NOMO-1 treated with DMSO at 0.1 percent for 48 hours (cell line): ENCODE results near the gene NDOR1.
A peak's percentile ranks its signal among the peaks of the same experiment; 100 is the strongest.

Experiments
- DNase-seq: peaks from one replicate; lab custom pipeline; 2025; ENCODE audit not compliant: unreplicated experiment; lab: John Stamatoyannopoulos, UW

The NDOR1 gene

DNA sequence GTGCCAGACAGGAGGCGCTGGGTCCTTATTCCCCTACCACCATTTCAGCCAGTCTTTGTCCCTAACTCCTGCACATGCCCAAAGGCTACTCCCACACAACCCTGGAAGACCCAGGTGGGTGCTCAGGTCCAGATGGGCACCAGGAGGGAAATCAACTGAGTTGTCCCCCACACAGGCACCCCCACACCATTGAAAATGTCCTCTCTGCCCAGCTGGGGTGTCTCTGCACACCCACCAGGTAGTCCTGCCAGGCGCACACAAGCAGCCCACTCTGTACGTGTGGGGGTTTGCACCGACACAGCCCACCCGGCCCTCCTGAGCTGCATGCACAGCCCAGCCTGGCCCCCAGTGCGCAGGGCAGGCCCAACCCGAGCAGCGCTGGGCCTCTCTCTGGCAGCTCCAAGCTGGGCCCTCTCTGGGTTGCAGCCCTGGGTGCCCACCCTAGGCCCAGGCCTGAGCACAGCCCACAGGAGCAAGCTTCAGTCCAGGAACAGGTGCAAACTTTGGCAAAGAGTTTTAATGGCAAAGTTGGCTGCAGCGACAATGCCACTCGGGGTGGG, 14.3 kb downstream of the NDOR1 start:
- no peak for DNase-seq

DNA sequence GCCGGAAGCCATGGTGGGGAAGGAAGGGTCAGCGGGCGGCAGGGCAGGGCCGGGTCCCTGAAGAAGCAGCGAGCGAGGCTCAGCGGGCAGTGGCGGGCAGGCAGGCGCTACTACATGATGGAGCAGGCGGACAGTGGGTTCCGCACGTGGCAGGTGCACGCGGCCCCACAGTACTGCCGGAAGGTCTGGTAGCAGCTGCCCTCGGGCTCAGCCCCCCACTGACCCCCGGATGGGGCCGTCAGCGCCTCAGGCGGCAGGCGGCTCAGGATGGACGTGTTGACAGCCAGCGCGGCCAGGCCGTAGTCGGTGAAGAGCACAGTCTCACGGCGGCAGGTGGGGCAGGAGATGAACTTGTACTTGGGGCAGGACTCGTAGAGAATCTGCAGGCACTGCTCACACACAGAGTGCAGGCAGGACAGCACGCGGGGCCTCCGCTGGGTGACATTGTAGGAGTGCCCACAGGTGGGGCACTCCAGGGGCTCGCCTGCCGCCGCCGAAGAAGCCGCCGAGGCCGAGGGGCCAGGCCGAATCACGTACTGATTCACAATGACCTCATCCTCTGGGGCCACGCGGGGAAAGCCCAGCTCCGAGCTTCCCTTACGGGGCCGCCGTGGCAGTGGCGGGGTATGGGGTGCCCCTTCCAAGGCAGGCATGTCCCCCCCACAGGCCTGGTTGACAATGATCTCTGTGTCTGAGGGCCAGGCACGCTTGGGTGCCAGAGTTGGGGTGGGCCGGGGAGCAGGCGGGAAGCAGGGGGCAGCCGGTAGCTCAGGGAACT, 15.0 kb downstream of the NDOR1 start:
- DNase-seq: no peak

DNA sequence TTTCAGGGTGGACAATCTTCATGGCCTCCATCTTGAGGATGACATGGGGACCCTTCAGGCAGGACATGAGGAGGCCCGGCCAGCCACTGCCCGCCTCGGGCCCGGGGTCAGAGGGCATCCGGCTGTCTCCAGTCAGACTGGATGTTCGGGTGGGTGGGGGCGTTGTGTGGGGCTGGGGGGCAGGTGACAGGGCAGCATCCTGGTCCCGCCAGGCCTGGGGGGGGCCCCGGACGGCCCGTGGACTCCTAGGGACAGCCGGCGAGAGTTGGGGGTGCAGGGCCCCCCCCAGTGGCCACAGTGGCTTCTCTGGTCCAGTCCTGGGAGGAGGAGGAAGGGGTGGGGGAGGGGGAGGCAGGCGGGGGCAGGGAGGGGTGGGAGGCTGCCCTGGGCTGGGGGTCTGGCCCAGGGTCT, 15.6 kb downstream of the NDOR1 start:
- no peak for DNase-seq

DNA sequence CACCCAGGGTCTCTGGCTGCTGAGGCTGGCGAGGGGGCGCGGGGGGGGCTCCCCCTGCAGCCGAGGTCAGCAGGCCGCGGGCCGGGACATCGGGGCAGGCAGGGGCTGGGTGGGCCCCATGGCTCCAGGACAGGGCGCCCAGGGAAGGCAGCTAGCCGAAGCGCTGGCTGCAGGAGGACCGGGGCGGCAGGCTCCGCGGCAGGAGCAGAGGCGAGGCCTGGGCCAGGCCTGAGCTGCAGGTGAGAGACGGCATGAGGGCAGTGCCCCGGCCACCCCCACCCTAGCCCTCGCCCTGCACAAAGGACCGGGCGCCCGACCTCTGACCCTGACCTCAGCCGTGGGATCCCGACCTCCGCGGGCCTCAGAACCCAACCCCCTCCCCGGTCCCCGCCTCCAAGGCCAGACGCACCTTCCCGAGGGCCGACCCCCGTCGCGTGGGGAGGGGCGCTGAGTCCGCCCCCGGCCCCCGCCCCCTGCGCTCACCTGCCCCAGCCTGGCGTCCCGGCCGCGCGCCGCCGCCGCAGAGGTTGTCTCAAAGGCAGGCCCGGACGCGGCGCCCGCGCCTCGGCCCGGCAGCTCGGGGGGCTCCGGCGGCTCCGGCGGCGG, 16.1 kb downstream of the NDOR1 start:
- no peak for DNase-seq

DNA sequence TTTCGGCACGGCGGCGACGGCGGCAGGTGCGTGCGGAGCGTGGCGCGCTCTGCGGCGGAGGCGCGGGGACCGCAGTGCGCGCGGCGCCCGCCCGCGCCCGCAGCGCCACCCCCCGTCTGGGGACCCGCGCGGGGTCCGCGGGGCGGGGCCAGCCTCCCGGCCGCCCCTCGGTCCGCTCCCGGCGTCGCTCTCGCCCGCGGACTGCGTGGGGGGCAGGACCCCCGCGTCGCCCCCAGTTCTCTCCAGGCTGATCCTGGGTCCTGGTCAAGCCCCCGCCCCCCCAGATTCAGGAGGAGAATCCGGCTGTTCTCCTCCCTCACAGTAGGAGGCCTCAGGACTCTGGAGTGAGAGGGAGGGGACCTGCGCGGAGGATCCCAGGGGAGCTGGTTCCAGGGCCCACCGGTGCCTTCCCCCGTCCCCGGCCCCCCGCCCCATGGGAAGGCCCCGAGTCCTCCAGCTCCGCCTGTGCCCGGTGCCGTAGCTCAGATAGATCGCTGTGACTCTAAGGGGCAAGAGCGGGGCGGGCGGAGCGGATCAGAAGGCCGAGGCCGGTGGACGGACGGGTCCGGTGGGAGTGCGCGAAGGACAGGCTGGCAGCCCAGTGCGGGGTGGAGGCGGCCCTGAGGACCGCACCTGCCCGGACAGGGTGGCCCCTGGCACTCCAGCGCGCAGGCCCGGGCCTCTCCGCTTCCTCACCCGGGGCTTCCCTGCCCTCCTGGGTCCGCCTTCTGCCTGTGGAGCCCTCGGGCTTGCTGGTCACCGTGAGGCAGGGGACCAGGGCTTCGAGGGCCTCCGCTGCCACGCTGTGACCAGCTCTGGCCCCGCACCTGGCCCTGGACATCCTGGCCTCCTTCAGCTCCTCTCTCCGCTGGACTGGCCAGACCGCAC, 16.9 kb downstream of the NDOR1 start, which contains the start of gene RNF208:
RNF208 (minus strand) TSS at position 51 of the 888 bp plus-strand sequence. CDS start 1,028 bp downstream, outside the sequence.
- DNase-seq: no peak

DNA sequence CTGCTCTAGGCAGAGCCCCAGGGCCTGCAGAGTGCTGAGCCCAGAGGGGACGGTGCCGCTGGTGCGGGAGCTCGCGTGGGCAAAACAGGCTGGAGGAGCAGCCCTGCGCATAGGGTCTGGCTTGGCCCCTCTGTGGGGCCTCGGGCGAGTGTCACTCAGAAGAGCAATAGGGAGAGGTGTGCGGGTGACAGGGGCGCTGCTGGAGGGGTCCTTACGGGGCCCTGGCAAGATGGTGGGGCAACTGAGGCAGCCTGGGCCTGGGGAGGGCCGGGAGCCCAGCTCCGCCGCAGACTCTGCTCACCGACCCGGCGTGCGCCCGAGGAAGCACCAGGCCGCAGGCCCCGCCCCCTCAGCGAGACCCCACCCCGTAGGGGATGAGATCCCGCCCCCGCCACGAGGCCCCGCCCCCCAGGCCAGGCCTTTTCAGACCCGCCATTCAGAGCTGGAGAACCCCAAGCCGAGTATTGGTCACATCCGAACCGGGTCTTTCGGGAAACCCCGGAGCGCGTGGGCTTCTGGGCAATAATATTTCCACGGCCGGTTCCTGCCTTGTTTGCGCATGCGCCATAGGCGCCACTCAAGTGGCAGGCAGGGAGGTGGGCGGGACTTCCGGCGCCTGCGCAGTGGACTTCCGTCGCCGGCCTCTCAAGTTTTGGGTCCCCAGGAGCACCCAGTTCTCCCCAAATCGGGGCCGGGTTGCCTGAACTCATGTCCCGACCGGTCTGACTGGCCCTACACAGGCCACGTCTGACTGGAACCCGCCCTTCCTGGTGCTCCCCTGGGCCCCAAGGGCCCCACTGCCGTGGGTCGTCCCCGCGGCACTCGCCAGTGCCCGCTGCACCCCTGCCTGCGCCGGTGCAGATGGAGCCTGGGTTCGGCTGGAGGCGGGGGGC, 17.8 kb downstream of the NDOR1 start:
- peak; percentile 99 for DNase-seq

DNA sequence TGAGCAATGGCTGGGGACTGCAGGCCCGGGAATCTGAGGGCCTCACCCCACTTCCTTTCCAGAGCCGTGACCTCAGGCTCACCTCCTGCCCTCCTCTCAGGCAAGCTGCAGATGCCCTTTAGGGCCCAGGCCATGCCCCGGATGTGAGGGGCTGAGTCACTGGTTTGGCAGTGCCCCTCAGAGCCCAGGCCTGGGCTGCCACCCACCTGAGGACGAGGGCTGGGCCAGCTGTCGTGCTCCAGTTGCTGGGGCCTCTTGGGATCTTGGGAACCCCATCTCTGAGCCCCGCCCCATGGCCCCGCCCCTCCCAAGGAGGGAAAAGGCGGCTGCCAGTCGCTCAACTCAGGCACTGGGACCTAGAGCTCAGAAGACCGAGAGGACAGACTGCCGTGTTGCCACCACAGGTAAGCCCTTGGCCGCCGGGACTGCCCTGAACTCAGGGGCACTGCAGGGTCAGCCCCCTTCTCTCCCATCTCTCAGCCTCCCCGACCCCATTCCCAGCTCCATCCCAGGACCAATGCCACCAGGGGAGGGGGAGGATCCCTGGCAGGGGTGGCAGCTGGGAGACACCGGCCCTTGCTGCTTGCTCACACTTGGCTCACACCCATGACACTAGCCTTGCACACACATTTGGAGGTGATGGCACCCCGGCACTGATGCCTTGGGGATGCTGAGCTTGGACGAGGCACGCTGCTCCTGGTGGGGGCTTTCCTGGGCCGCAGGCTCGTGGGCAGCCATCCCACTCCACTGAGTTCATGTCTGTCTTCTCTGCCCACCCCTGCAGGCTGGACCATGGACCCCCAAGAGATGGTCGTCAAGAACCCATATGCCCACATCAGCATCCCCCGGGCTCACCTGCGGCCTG, 19.6 kb downstream of the NDOR1 start, which contains the start of gene CYSRT1:
CYSRT1 (plus strand) TSS at position 345 of the 865 bp plus-strand sequence; CDS start at position 793, 448 bp downstream.
- peak; percentile 18 for DNase-seq

DNA sequence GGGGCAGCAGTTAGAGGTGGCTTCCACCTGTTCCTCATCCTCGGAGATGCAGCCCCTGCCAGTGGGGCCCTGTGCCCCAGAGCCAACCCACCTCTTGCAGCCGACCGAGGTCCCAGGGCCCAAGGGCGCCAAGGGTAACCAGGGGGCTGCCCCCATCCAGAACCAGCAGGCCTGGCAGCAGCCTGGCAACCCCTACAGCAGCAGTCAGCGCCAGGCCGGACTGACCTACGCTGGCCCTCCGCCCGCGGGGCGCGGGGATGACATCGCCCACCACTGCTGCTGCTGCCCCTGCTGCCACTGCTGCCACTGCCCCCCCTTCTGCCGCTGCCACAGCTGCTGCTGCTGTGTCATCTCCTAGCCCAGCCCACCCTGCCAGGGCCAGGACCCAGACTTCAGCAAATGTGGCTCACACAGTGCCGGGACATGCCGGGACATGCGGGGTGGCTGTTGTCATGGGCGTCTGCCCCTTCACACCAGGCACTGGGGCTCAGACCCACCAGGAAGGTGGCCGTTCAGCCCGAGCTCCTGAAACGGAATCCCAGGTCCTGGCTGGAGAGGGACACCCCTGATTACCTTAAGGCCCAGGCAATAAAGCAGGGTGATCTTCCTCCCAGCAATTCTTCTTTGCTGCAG, 20.3 kb downstream of the NDOR1 start:
- DNase-seq: no peak

DNA sequence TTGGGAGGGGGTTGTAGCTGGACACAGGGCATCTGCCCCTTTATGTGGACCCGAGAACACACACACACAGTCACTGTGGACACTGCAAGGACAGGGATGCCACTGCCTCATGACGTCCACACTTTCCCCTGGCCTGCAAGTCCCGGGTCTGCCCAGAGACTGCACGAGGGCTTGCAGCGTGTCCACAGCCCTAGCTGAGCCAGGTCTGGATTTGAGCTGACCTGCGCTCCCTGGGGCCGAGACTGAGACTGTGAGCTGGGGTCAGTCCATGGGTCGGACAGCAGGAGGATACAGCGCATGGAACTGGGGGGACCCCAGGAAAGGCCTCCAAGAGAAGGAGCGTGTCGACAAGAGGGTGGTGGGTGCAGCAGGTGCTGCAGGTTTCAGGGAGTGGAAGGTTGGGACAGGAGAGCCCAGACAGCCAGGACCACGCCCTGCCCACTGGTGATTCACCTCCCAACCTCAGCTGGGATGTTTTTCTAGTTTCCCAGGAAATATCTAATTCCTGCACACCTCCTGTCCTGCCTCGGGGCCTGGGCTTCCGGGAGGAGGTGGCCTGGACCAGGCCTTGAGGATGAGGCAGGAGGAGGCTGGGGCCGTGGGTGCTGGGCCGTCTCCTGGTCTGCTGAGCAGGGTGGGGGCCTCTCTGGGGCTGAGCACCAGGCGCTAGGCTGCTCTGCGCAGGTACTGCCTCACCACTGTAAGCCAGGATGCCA, 21.0 kb downstream of the NDOR1 start:
- no peak for DNase-seq

DNA sequence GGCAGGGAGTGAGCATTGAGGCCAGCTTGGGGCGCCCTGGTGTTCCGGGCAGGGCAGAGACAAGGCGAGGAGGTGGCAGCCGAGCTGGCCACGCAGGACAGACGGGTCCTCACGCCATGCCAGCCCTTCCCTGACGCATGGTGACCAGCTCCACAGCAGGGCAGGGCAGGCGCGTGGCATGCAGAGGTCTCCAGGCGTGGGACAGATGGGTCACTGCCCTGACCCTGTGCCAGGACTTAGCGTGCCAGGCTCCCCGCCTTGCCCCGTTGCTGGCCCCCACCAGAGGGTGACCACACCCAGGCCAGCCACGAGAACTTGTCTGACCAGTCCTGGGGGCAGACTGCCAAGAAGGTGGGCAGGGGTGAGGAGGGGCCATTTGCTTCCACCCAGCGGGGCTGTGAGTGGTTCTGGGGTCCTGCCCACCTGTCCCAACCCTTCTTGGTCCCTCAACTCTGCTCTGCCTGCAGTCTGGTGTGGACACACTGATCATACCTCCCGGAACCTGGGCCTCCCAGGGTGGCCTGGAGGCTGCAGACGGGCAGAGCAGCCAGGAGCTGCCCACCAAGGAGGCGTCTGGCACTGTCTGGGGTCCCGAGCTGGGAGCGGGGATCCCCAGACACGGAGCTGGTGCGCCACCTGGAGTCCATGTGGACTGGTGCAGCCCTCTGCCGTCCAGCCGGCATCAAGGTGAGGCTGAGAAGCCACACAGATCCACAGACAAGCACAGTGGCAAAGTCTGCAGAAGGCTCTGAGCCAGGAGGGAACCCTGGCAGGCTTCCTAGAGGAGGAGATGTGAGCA, 21.8 kb downstream of the NDOR1 start, which contains the start of gene RNF224:
RNF224 (plus strand) TSS at position 449 of the 799 bp plus-strand sequence. CDS start 834 bp downstream, outside the sequence.
- DNase-seq: peak; percentile 83

DNA sequence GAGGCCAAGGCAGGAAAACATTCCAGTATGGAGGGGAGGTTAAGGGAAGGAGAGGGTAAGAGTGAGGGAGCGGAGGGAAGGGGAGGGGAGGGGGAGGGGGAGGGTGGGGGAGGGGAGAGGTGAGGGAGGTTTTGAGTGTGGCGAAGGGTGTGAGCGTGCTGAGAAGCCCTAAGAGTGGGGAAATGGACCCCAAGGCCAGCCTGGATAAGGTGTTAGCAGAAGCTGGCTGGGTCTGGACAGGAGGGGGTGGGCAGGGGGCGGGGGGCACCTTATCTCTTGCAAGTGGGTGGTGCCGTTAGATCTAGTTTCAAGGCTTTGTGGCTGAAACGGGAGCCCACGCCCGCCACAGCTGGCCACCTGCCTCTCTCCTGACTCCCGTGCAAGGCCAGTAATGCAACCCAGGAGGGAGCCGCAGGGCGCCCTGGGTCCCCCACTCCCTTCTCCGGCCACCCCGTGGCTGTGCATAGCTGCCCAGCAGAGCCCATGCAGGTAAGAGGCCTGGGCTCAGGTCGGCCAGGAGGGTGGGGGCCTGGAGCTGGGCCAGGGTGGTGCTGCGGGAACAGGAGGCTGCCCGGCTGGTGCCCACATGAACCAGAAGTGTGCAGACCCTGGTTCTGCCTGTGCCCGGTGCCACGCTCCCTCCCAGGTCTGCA, 22.5 kb downstream of the NDOR1 start:
- no peak for DNase-seq

DNA sequence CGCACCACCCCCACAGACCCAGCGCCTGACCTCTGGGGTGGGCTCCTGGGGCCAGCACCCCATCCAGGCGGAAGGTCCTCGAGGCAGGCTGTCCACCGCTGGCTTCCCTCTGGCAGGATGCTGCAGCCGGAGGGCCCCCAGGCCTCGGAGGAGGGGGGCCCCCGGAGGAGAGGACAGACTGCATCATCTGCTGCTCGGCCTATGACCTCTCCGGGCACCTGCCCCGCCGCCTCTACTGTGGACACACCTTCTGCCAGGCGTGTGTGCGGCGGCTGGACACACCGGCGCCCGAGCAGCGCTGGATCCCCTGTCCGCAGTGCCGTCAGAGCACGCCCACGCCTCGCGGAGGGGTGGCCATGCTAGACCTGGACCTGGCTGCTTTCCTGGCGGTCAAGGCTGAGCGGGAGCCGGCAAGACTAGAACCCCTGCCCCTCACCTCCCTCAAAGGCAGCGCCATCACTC, 23.0 kb downstream of the NDOR1 start:
- DNase-seq: no peak

DNA sequence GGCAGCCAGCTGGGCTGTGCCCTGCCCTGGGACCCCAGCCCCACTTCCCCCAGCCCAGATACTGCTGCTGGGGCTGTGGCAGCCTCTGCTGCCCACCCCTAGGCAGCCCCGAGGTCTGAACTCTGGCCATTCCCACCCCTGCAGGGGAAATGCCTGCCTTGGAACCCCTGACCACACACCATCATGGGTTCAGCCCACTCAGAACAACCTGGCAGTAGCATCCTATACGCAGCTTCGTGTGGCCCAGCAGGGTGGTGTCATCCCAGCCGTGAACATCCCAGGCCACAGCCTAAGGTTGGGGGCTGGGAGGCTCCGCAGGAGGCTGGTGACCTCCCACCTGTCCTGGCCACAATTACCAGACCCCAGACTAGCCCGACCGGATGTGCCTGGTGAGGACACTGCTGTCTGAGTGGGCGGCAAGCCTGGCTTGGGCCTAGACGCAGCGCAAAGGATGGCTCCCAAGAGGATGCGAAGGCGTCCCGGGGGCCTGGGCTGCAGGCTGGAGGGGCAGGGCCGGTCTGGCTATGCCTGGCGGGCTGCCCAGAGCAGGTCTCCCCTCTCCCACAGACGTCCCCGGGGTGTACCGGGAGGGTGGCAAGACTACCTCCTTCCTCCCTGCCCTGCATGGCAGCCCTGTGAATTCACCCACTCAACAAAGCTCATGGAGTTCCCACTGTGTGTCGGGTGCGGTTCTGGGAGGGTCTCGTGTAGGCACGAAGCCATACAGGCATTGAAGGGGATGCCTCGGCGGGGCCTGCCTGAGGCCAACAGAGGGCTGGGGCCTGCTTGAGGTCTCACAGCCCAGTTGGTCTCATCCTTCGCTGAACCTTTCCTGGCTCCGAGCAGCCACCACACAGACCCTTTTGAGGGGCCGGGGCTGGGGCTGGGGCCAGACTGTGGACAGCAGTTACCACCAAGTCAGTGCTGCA, 23.7 kb downstream of the NDOR1 start:
- DNase-seq: no peak

DNA sequence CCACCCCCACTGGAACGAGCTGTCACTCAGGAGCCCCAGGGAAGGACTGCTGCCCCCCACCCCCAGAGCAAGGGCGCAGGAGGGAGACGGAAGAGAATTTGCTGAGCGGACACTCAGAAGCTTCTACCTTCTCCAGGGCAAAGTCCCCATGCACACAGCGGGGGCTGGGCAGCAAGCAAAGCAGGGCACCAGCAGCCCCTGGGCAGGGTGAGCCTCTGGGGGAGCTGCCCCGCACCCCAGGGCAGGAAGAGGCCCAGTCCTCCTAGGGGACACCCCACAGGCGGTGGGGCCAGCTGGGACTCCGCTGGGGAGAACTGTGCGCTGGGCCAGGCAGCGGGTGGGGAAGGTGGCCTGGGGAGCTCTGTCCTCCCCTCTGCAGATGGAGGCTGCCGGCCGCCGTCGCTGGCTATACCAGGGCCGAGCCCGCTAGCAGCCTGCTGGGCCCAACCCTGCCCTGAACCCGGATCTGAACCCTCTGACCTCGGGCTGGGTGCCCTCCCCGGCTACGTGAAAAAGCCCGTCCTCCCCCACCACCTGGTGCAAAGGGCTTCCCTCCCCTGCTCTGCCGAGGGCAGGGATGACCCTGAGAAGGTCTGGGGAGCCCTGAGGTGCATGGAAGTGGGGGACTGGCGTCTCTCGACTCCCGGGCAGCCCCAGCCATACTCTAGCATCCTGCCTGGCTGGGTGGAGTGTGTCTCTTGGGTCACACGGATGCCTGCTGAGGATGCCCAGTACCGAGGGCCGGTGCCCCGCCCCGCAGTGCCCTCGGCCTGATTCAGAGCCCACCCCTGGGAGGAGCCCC, 24.6 kb downstream of the NDOR1 start:
- DNase-seq: no peak
